ENCODE data around the gene HACD4.

The HACD4 gene

GRCh38 chr9:20972684-20973083 is 58.8 kb downstream of the HACD4 start:
- TF ChIP-seq ZNF518A (tag by site-specific recombination; conservative IDR thresholded peaks at IDR 0.05; ENCODE audit: low read depth) = no peak
- no peak for TF ChIP-seq KLF17 (tag by site-specific recombination; IDR thresholded peaks at IDR 0.05)
- no peak for TF ChIP-seq ZNF10 (tag by site-specific recombination; IDR thresholded peaks at IDR 0.05)
- no peak for TF ChIP-seq ZNF19 (tag by site-specific recombination; IDR thresholded peaks at IDR 0.05; ENCODE audit: low read depth)
- TF ChIP-seq GLI2 (tag by site-specific recombination; IDR thresholded peaks at IDR 0.05; ENCODE audit: borderline replicate concordance, low read depth) = no peak
- TF ChIP-seq ZFHX2 (tag by site-specific recombination; conservative IDR thresholded peaks at IDR 0.05) = no peak
- no peak for TF ChIP-seq SP3 (tag by site-specific recombination; IDR thresholded peaks at IDR 0.05)
- TF ChIP-seq MZF1 (tag by site-specific recombination; IDR thresholded peaks at IDR 0.05; ENCODE audit: borderline replicate concordance) = no peak
- TF ChIP-seq ZNF747 (tag by site-specific recombination; IDR thresholded peaks at IDR 0.05) = no peak
- no peak for TF ChIP-seq ZNF24 (tag by site-specific recombination; IDR thresholded peaks at IDR 0.05)
- TF ChIP-seq ATF2 (tag by site-specific recombination; IDR thresholded peaks at IDR 0.05; ENCODE audit: low read depth) = no peak
- no peak for TF ChIP-seq ZNF837 (tag by site-specific recombination; IDR thresholded peaks at IDR 0.05)
- TF ChIP-seq SP7 (tag by site-specific recombination; IDR thresholded peaks at IDR 0.05) = no peak
- no peak overlapping the region for H3K27ac ChIP-seq (ENCODE audit: extremely low read depth, low read depth, low read length)
- no peak overlapping the region for H3K4me3 ChIP-seq (ENCODE audit: low read depth, low read length)
- CTCF ChIA-PET = interaction anchor here (0.6 kb wide), 2 partner anchors 23 to 40 kb away, joined by 3 to 5 read pairs; no protein-coding TSS in a partner anchor
- no peaks in the 10 kb centered on the region for H3K9me3 ChIP-seq (ENCODE audit: control insufficient read depth, insufficient read depth, low read depth, low read length)
- POLR2A ChIA-PET = no interaction called here
- no peaks in the 10 kb centered on the region for H3K4me1 ChIP-seq (ENCODE audit: control insufficient read depth, insufficient read depth, low read length)
- H3K36me3 ChIP-seq (ENCODE audit: control insufficient read depth in 2 of 2, insufficient read depth in 1 of 2, low read length in 2 of 2) = peaks cover 0 to 12% of the 10 kb centered on the region in 2 experiments; a peak in 1 of 3 replicates

DNA sequence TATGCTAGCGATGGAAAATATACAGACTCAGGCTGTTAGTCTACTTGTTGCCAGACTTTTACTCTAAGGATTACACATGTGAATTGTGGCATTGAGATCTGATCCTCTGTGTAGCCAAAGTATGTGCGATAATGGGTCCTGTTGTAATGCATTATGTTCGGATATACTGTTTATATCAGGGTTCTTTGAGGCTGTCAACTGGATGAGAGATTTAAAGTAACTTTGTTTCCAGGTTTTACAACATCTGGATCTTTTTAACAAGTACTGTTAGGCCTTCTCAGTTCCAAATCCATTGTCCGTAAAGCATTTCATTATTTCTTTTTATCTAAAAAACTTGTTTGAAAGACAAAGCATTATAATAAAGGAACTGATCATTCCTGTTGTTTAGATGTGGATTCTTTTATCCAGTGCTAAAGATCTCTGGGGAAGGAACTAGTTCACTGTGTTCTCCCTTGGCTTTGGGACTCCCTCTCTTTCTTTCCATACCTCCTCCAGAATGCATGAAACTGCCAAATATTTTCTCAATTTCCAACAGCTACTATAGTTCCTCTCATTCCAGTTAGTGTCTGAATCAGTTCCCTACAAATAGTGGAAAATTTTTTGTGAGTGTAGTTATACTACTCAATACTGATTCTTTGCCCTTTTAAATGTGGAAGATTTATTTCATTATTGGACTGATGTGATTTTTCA is 68.8 kb downstream of the HACD4 start:
- Histone ChIP-seq H3K9me3 (ENCODE audit: control insufficient read depth, insufficient read depth, low read depth, low read length) (no peaks in the 10 kb centered on the region), H3K4me1 (ENCODE audit: control insufficient read depth, insufficient read depth, low read length) (no peaks in the 10 kb centered on the region), H3K4me3 (ENCODE audit: low read depth, low read length) (no peak overlapping the region), H3K27ac (ENCODE audit: extremely low read depth, low read depth, low read length) (no peak overlapping the region), H3K36me3 (ENCODE audit: control insufficient read depth in 2 of 2, insufficient read depth in 1 of 2, low read length in 2 of 2) (no peaks in the 10 kb centered on the region; a peak in 1 of 3 replicates)
- CTCF ChIA-PET = interaction anchor here (1.1 kb wide), 1 partner anchor 148 kb away, joined by 3 read pairs; no protein-coding TSS in a partner anchor
- POLR2A ChIA-PET = no interaction called here
- TF ChIP-seq ZNF76 (tag by site-specific recombination; IDR thresholded peaks at IDR 0.05; ENCODE audit: borderline replicate concordance, low read depth) (no peak), PRDM4 (tag by site-specific recombination; IDR thresholded peaks at IDR 0.05) (no peak), OVOL3 (tag by site-specific recombination; IDR thresholded peaks at IDR 0.05) (no peak), WT1 (tag by site-specific recombination; IDR thresholded peaks at IDR 0.05) (no peak), ZNF175 (tag by site-specific recombination; IDR thresholded peaks at IDR 0.05) (no peak), ZNF670 (tag by site-specific recombination; IDR thresholded peaks at IDR 0.05; ENCODE audit: low read depth) (no peak), ZNF112 (tag by site-specific recombination; IDR thresholded peaks at IDR 0.05) (no peak), ZNF654 (tag by site-specific recombination; IDR thresholded peaks at IDR 0.05; ENCODE audit: low read depth) (no peak), CTCF (tag by site-specific recombination; IDR thresholded peaks at IDR 0.05) (no peak), ZNF354C (tag by site-specific recombination; IDR thresholded peaks at IDR 0.05; ENCODE audit: borderline replicate concordance, low read depth) (no peak)

Measured in HEK293 (cell line).